C4-2B (cell line): ENCODE results near the gene WDR76.

Source experiments
- CTCF ChIP-seq: fragments of 450-650 bp; conservative IDR thresholded peaks from 2 replicates; pipeline ENCODE4 v1.5.1; 2017; ENCODE audit warnings: mild to moderate bottlenecking
- ZFX ChIP-seq: fragments of 450-650 bp; IDR thresholded peaks from 2 replicates; pipeline ENCODE4 v1.6.1; 2017

- TF ChIP-seq CTCF (no peak), ZFX (no peak)
Measured at GRCh38 chr15:43908516-43909050, 81.8 kb downstream of the WDR76 start.
